Measurements from ENCODE around the gene GATAD2B. TPM values are rescaled to one million over a fixed set of nuclear protein-coding genes. Genes with fewer than 3 reads are reported as not detected.

GATAD2B gene
- total RNA-seq, 4 donors from 2014 or later, result 16.7 to 28.1 (median 20.2) TPM

GRCh38 chr1:153886127-153886526 lies 36.6 kb downstream of the GATAD2B start:
- in situ Hi-C loops (cut with MboI; ENCODE audit: low pct_ligation_motif_present in 1 of 4, low pct_unique_long_range_greater_than_20kb in 1 of 4, low sequenced_read_pairs in 3 of 4) (no loop called here), intact Hi-C loops (cut with DNase I; ENCODE audit: low total_unique reads) (no loop called here)
- DNase-seq, result no peak
- peak overlapping the region in 2 of 4 donors; percentile 52 to 54 for H3K27ac ChIP-seq
- H3K4me1 ChIP-seq, result peaks cover 20 to 68% (median 46%) of the 10 kb centered on the region in 4 donors
- no peak overlapping the region for H3K4me3 ChIP-seq
- TF ChIP-seq POLR2A (IDR thresholded peaks at IDR 0.05) (no peak), POLR2AphosphoS5 (IDR thresholded peaks at IDR 0.05) (no peak), CTCF (IDR thresholded peaks at IDR 0.05) (no peak), EP300 (IDR thresholded peaks at IDR 0.05; ENCODE audit: low read depth) (no peak)
- no peaks in the 10 kb centered on the region for H3K27me3 ChIP-seq
- WGBS, 2 donors (ENCODE audit: low coverage in 1 of 2), result 47 to 54% methylated on average over 3 of the region's 3 CpGs
- H3K36me3 ChIP-seq, result no peaks in the 10 kb centered on the region
- no peaks in the 10 kb centered on the region for H3K9me3 ChIP-seq

- Histone ChIP-seq H3K27me3 (no peaks in the 10 kb centered on the region), H3K9me3 (no peaks in the 10 kb centered on the region), H3K4me1 (peaks cover 28 to 69% (median 46%) of the 10 kb centered on the region in 4 donors), H3K36me3 (no peaks in the 10 kb centered on the region), H3K4me3 (no peak overlapping the region), H3K27ac (no peak overlapping the region)
- in situ Hi-C loops (cut with MboI; ENCODE audit: low pct_ligation_motif_present in 1 of 4, low pct_unique_long_range_greater_than_20kb in 1 of 4, low sequenced_read_pairs in 3 of 4), result no loop called here
- DNase-seq, result no peak
- intact Hi-C loops (cut with DNase I; ENCODE audit: low total_unique reads), result no loop called here
- TF ChIP-seq EP300 (IDR thresholded peaks at IDR 0.05; ENCODE audit: low read depth) (no peak), POLR2A (IDR thresholded peaks at IDR 0.05) (no peak), POLR2AphosphoS5 (IDR thresholded peaks at IDR 0.05) (no peak), CTCF (IDR thresholded peaks at IDR 0.05) (no peak)
- WGBS, 2 donors (ENCODE audit: low coverage in 1 of 2), result 92 to 98% methylated on average over 2 to 4 of the region's 4 CpGs
These were observed 39.5 kb downstream of the GATAD2B start for GRCh38 chr1:153883223-153883622.

GRCh38 chr1:153882296-153882912 lies 40.4 kb downstream of the GATAD2B start:
- no peak overlapping the region for H3K4me3 ChIP-seq

GRCh38 chr1:153881751-153882150 lies 41.0 kb downstream of the GATAD2B start:
- H3K27ac ChIP-seq, result peak overlapping the region in 3 of 4 donors; percentile 19 to 67 (median 59)
- TF ChIP-seq EP300 (IDR thresholded peaks at IDR 0.05; ENCODE audit: low read depth) (no peak), CTCF (IDR thresholded peaks at IDR 0.05) (no peak), POLR2A (IDR thresholded peaks at IDR 0.05) (no peak), POLR2AphosphoS5 (IDR thresholded peaks at IDR 0.05) (no peak)
- no peaks in the 10 kb centered on the region for H3K9me3 ChIP-seq
- in situ Hi-C loops (cut with MboI; ENCODE audit: low pct_ligation_motif_present in 1 of 4, low pct_unique_long_range_greater_than_20kb in 1 of 4, low sequenced_read_pairs in 3 of 4), result no loop called here
- peaks cover 26 to 57% (median 34%) of the 10 kb centered on the region in 4 donors for H3K4me1 ChIP-seq
- no peaks in the 10 kb centered on the region for H3K27me3 ChIP-seq
- intact Hi-C loops (cut with DNase I; ENCODE audit: low total_unique reads), result no loop called here
- DNase-seq, result no peak
- 31 to 52% methylated on average over 7 to 9 of the region's 9 CpGs for WGBS, 2 donors (ENCODE audit: low coverage in 1 of 2)
- H3K4me3 ChIP-seq, result peak overlapping the region in 1 of 4 donors; percentile 14
- no peaks in the 10 kb centered on the region for H3K36me3 ChIP-seq

More at GRCh38 chr1:153882296-153882912, 40.4 kb downstream of the GATAD2B start:
- TF ChIP-seq EP300 (IDR thresholded peaks at IDR 0.05; ENCODE audit: low read depth) (no peak), POLR2AphosphoS5 (IDR thresholded peaks at IDR 0.05) (no peak), POLR2A (IDR thresholded peaks at IDR 0.05) (no peak), CTCF (IDR thresholded peaks at IDR 0.05) (no peak)
- no peaks in the 10 kb centered on the region for H3K9me3 ChIP-seq
- H3K36me3 ChIP-seq, result no peaks in the 10 kb centered on the region
- intact Hi-C loops (cut with DNase I; ENCODE audit: low total_unique reads), result no loop called here
- DNase-seq, result no peak
- H3K27ac ChIP-seq, result no peak overlapping the region
- WGBS, 2 donors (ENCODE audit: low coverage in 1 of 2), result 75 to 90% methylated on average over 3 of the region's 3 CpGs
- peaks cover 26 to 62% (median 40%) of the 10 kb centered on the region in 4 donors for H3K4me1 ChIP-seq
- no peaks in the 10 kb centered on the region for H3K27me3 ChIP-seq
- in situ Hi-C loops (cut with MboI; ENCODE audit: low pct_ligation_motif_present in 1 of 4, low pct_unique_long_range_greater_than_20kb in 1 of 4, low sequenced_read_pairs in 3 of 4), result no loop called here
